SK-N-DZ (cell line): ENCODE data around the gene PLXNB2.
"Not testable (repeated sequence)": the region's sequence is repeated elsewhere in the genome, so short reads cannot be mapped to it uniquely, and the experiment has no call there.

Experiments
- DNase-seq: peaks from one replicate; pipeline ENCODE4 v3.0.0-alpha.2; 2015; ENCODE audit warnings: low spot score

Gene PLXNB2

DNA sequence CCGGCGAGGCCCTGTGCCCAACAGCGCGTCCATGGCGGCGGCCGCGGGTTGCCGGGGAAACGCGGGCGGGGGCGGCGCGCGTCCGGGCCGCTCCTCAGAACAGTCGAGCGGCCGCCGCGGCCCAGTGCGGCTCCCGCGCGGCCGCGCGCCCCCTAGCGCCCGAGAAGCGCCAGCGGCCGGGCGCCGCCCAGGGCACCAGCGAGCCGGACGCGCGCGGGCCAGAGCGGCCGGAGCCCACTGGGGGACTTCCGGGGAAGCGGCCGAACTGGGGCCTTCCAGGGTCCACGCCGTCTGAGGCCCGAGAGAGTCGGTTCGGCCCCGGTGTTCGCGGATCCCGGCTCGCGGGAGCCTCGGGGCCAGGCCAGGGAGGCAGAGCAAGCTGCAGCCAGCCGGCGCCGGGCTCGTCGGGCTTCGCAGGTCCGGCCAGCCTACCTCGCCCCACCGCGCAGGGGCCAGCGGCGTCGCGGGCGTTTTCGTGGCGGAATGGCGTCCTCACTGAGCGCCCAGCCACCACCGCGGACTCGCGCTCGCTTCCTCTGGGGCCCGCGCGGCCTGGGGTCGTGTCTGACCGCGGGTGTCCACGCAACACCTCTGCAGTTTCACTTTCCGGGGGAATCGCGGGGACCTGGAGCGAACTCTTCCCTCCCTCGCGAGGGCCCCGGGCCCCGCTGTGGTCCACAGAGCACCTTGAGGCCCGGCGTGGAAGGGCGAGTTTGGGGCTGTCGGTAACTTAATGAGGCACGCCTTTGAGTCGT is 19.7 kb upstream of the PLXNB2 start, which contains the start of gene DENND6B:
Gene DENND6B (minus strand): TSS at position 57 of the 755 bp plus-strand sequence. CDS start 24 bp downstream, at position 33.
- peak; percentile 71 for DNase-seq

DNA sequence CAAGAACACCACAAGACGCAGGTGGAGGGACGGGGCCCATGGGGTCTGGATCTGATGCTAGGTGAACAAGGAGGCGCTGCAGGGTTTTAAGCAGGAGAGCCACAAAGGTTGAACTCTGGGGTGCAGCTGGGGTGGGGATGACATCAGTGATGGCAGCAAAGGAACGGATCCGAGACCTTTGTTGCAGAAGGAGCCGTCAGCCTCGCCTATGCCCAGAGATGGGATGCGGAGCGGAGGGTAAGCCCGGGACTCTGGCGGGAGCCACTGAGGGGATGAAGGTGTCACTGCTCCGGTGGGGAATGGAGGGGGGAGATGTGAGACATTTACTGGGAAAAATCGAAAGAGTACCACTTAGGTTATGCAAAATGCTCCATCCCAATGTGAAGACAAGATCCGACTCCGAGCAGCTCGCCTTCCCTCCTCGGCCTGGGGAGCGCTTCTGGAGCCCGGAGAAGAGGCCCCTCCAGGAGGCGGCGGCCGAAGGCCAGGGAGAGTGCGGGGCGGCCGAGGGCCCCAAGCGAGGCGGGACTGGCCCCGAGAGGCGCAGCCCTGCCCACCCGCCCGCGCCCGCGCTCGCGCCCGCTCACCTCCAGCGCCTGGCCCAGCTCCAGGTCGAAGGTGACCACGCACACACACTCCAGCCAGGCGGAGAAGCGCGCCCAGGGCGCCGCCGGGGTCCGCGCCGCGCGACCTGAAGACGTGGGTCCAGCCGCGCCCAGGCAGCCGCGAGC is 18.9 kb upstream of the PLXNB2 start:
- no peak for DNase-seq

DNA sequence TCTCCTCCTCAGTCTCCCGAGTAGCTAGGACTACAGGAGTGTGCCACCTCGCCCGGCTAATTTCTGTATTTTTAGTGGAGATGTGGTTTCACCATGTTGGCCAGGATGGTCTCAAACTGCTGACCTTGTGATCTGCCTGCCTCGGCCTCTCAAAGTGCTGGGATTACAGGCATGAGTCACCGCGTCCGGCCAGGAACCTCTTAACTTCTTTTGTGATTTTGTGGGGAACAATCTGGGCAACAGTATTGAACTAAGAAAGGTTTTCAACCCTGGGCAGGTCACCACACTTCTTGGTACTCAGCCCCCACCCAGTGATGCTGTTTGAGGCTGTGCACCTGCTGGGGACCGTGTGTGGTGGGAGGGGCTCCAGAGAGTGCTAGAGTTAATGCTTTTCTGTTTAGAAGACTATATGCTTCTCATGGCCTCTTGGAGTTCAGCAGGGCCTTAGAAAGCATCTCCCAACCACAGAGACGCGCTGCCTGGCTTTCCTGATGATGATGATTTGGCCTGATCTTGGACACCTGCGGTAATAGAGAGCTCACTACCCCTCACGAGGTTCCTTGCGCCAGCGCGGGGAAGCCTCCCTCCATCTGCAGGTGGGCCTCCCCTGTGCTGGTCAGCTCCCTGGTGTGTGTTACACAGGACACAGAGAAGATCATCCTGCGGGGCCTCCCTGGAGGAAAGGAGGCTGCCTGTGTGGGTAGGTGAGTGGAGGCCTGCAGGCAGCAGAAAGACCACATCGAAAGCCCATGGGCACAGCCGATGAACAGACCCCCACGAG is 18.2 kb upstream of the PLXNB2 start:
- no peak for DNase-seq

DNA sequence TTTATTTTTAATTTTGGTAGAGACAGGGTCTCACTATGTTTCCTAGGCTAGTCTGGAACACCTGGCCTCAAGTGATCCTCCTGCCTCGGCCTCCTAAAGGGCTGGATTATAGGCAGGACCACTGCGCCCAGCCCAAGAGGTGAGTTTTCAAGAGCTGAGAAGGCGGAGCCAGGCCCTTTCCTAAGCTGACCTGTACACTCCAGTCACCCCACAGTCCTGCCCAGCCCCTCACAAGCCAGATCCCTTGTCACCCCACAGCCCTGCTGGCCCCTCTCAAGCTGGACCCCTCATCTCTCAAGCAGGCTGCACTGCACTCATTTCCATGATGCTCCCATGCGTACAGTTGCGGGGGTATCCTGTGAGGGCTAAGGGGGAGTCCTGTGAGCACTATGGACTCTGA is 16.5 kb upstream of the PLXNB2 start:
- DNase-seq, result no peak

DNA sequence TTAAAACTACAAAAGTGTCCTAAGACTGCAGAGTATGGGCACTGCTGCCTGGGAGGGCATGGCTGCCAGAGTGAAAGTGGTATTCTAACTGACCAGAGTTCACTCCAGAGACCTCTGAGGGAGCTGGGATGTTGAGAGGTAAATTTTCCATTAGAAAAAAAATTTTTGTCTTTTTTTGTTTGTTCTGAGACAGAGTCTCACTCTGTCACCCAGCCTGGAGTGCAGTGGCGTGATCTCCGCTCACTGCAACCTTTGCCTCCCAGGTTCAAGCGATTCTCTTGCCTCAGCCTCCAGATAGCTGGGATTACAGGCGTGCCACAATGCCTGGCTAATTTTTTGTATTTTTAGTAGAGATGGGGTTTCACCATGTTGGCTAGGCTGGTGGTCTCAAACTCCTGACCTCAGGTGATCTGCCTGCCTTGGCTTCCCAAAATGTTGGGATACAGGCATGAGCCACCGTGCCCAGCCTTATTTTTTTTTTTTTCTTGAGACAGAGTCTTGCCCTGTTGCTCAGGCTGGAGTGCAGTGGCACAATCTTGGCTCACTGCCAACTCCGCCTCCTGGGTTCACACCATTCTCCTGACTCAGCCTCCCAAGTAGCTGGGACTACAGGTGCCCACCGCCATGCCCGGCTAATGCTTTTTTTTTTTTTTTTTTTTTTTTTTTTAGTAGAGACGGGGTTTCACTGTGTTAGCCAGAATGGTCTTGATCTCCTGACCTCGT is 15.1 kb upstream of the PLXNB2 start:
- not testable (repeated sequence) for DNase-seq

DNA sequence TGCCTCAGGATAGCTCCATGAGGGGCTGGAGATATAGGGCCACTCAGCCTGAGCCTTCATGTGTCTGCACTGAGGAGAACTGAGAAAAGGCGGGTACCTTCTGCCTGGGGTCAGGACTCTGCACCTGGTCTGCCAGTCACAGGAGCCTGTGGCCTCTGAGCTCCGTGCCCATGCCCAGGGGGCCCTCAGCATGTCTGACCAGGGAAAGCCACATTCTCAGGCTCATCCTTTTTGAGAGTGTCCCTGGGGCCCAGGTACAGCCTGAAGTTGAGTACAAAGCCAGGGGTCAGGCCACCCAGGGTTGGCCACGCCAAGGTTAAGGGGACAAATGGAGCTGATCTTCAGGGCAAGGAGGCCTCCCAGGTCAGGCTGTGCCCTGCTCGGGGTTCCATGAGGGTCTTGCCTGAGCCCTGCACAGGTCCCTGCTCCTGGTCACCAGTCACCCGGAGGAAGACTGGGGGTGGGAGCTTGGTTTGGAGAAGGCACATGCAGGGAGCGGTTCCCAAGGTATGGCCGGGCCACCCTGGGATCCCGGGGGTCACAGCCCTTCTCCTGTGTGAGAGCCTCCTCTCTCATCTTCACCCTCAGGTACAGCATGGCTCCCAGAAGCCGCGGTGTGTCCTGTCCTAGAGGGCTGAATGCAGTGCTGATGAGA is 13.4 kb upstream of the PLXNB2 start:
- DNase-seq, result no peak

DNA sequence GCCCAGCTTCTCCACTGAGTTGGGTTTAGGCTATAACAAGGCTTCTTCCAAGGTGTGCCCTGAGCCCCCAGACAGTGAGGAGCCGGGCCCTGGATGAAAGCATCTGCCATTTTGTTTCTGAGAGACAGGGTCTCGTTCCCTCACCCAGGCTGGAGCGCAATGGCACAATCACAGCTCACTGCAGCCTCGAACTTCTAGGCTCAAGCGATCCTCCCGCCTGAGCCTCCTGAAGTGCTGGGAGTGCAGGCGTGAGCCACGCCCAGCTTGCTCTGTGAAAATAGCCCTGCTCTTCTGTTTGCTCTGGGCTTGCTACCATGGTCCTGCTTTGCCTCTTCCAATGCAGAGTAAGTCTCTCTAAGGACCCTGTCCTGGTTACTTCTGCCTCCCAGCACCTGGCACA is 12.7 kb upstream of the PLXNB2 start:
- DNase-seq, result no peak

DNA sequence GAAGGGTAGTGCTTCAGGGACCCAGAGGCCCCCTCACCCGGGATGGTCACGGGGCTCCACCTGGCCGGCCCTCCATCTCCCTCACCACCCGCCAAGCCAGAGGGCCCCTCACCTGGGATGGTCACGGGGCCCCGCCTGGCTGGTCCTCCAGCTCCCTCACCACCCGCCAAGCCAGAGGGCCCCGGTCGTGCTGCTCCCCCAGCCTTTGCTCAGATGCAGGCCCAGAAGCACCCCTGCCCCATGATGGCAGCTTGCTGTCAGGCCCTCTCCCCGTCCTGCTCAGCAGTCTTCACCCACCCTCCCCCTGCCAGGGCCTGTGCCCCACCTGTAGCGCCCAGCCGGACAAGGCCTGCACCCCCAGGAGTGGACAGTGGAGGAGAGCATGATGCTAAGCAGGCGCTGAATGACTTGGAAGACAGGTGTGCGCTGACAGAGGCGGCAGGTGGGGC is 12.1 kb upstream of the PLXNB2 start:
- DNase-seq, result no peak

DNA sequence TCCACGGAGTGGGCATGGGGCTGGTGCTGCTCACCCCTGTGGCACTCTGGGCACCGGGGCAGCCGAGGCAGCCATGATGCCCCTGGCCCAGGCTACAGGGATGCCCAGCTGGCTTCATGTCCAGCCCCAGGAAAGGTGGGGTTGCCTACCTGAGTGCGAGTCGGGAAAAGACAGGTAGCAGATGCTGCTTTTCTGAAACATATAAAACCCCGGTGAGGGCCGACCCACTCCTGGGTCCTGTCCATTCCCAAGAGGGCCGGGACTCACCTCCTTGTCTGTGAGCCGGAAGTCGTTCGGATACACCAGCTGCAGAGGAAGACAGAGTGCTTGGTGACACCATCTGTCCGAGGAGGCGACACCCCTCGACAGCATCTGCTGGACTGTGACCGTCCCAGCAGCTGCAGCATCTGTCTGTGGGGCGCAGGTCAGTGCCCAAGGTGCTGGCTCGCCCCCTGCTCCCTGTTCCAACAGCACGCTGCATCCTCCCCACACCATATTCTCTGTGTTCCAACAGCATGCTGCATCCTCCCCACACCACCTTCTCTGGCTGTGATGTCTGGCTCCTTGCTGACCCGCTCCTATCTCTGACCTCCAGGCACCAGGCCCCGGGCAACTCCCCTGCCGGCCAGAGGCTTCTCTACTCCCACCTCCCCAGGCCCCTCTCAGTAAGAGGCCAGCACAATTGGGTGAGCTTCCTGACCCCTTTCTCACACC is 11.4 kb upstream of the PLXNB2 start:
- DNase-seq, result no peak

DNA sequence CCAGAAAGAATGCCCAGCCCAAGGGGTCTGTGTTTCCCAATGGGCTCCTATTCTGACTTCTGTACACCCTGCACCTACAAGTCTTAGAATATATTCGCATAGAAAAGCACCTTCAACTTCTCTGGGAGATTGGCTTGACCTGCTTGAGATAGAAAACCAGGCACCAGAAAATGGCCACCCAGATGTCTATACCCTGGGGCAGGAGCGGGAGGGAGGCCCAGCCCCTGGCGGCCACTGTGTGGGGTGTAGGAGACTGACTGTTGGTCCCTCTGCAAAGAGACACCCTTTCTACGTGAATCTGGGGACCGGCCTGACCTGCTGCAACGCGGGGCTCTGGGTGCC is 10.9 kb upstream of the PLXNB2 start:
- no peak for DNase-seq

DNA sequence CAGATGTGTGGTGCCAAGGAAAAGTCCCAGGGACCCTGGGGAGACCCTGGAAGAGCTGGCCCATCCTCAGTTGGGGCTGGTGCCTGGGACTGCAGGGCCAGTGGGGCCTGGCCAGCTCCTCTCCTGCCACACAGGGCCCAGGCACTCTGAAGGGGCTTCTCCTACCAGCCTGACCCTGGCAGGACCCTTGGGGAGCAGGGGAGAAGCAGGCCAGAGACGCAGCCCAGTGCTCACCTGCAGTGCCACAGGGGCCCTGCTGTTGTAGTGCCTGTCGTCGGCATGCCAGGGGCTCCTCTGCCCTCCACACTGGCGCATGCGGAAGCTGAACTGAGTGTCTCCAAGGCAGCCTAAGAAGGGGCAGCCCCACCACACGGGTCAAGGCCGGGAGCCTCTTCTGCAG is 10.2 kb upstream of the PLXNB2 start:
- no peak for DNase-seq

DNA sequence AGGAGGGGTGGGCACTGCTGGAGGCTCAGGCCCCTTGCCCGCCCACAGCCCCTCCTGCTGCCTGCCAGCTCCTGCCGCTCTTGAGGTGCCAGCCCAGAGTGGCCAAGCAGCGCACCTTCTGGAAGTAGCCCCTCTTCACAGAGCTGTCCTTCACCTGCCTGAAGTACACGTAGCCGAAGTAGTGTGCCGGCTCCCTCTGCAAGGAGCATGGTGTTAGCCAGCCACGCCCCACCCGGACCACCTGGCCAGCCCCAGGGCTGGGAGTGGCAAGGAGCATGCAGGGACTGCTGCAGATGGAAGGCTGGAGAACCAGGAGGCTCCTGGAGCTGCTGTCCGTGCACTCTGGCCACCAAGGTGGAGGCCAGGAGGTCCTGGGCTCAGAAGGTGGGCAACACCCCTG is 9.7 kb upstream of the PLXNB2 start:
- DNase-seq, result no peak

DNA sequence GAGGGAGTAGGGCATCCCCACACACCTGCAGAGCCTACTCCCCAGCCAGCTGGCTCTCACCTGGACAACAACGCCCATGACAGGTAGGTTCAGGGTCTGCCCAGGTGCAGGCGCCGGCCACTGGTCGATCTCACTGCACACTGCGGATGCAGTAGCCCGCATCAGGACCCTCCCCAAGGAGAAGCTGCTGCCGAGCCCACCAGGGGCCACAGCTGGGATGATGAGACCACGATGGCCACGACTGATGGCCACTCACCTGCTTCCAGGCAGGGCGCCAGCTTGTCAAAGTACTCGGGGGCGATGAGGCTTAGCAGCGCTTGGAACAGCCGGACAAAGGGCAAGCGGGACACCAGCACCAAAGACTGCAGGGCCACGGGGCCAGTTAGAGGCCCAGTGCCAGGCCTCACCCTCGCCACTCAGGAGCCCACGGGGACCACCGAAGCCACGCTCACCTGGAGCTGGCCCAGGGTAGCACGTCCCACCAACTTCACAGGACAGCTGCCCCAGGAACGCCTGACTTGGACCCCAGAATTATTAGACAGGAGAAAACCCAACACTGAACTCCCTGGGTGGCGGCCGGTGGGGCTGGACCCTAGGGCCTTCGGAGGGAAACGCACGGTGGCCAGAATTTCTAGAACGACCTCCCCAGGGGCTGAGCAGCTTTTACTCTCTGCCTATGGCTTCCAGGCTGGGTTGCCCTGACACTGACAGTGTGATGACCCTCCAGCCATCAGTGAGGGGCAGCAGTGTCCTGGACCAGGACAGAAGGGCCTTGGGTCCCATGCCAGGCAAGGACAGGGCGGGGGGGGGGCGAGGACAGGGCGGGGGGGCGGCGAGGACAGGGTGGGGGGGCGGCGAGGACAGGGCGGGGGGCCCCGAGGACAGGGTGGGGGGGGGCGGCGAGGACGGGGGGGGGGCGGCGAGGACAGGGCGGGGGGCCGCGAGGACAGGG is 8.9 kb upstream of the PLXNB2 start:
- no peak for DNase-seq

DNA sequence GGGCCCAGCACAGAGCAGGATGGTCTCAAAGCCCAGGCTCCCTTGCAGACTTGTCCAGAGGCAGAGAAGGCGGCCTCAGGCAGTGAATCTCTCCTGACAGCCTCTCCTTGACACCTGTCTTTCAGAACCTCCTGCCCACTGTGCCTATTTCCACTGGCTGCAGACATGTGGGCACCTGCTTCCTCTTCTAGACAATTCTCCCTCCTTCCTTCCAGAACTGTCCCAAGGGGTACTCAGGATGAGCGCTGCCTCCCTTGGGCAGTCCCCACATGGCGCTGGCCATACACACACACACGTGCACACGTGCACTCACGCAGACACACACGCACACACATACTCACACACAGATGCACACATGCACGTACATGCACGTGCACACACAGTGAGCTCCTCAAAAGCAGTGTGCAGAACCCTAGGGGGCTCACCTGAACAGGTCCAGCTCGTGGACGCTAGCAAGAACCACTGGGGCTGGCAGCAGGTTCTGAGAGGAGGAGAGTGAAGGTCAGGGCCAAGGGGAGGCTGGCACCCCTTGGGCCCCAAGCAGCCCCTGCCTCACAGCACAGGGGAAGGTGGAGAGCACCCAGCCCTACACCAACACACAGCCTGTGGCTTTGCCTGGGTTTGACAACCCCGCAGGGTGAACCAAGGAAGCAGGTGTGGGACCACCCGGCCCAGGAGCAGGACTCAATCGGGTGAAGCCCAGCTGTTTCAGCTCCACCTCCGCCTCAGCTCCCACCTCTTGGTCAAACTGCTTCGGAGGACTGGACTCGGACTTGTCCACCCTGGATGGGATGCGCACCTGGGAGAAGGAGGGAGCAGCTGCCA is 8.1 kb upstream of the PLXNB2 start:
- no peak for DNase-seq

DNA sequence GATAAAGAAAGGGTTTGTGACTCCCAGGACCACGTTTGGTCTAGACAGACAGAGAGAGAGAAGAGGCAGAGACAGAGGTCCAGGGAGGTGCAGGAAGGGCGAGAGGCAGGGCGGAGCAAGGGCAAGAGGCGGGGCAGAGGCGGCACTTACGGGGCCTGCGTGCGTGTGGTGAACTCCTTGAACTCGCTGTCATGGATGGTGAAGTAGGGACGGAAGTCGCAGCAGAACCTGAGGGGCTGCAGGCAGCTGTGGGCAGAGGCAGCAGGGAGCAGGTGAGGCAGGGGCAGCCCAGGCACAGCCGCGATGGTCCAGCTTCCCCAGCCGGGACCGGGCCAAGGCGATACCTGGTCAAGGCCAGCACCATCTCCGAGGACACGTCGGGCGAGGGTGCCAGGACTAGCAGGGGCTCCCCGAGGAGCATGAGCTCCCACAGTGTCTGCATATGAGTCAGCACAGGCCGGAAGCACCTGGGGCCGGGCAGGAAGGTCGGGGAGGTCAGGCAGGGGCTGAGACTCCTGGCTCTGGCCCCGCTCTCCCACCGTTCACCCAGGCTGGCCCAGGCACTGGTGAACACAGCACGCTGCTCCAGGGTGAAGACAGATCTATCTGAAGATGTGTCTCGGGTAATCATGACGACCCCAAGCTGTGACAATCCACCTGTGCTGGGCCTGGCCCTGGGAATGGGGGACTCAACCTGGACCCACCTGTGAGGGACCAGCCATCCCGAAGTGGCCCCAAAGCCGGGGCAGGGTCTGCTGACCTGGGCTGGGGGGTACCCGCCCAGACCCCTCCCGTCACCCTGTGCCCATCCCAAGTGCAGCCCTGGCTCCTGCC is 7.2 kb upstream of the PLXNB2 start:
- peak; percentile 69 for DNase-seq

DNA sequence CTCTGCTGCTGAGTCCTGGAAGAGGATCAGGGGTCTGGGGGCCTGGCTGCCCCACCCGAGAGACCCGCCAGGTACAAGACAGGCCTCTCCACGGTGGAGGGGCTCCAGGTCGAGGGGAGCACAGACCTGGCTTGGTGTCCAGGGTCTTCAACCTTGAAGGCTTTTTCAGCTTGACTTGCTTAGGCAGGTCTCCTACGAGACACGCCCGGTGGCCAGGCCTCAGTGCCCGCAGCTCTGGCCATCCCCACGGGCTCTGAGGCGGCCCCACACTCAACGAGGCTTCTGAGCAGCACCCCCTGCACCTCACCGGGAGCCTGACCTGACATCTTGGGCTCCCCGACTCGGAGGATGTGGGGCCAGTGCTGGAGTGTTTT is 6.6 kb upstream of the PLXNB2 start:
- no peak for DNase-seq

DNA sequence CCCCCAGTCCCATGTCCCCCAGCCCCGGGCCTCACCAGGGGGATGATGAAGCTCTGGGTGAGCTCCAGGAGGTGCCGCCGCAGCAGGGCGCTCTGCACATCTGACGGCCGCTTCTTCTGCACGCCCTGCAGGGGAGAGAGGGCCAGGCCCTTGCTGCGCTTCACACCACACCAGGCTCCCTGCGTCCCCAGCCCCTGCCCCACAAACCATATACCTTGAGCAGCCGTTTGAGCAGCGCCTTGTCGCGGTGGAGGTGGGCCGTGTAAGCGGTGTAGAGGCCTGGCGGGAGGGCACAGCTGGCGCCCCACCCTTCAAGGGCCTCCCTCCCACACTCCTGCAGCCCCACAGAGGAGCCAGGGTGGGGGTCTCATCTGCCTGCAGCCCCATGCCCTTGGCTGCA is 6.2 kb upstream of the PLXNB2 start:
- DNase-seq, result no peak

DNA sequence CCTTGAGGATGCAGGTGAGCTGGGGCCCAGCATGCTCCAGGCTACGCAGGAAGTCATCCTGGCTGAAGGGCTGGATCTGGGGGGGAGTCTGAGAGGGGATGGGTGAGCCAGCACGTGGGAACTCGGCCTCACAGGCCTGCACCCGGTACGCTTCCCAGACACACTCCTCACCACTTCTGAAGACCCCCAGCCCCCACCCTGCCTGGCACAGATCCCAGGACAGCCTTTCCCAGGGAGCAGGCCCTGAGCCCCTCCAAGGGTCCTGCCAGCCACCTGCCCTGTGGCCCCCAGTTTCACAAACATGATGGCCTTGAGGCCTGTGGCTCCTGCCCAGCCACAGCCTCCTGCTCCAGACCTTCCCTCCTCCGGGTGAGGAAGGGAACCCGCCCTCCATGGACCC is 5.6 kb upstream of the PLXNB2 start:
- DNase-seq, result no peak
